Kidney epithelial cell (primary cell): ENCODE results near the gene PIGR. TPM values are rescaled to one million over a fixed set of nuclear protein-coding genes. Genes with fewer than 3 reads are reported as not detected.

Experiments used
- DNase-seq: peaks from one replicate; pipeline ENCODE4 v3.0.0-alpha.2; 2010; ENCODE audit warnings: low read depth
- H3K27me3 ChIP-seq: 2 replicates; pipeline ENCODE4 v1.6.0; 2011; ENCODE audit warnings: low read length; ENCODE audit not compliant: control insufficient read depth, insufficient read depth
- H3K36me3 ChIP-seq: 2 replicates; pipeline ENCODE4 v1.5.1; 2011; ENCODE audit warnings: low read length; ENCODE audit not compliant: control insufficient read depth, insufficient read depth
- H3K4me3 ChIP-seq: 2 replicates; pipeline ENCODE4 v1.5.1; 2011; ENCODE audit warnings: low read depth, mild to moderate bottlenecking, control low read depth, low read length
- CTCF ChIP-seq: IDR thresholded peaks from 2 replicates; pipeline ENCODE4 v1.5.1; 2011; ENCODE audit warnings: mild to moderate bottlenecking, moderate library complexity, low read length, control low read depth, inconsistent platforms; ENCODE audit not compliant: insufficient read depth, poor library complexity, severe bottlenecking
- total RNA-seq: library from RNA; depleted of rRNA; stranded (reverse); fragments of >200 nt; gene quantifications from 2 replicates; pipeline ENCODE4 v1.2.3, GENCODE V29; 2015

The PIGR gene
- total RNA-seq, 1 donor from 2014 or later = not detected

- H3K4me3 ChIP-seq = no peak overlapping the region
- no peak for DNase-seq
- H3K36me3 ChIP-seq = no peaks in the 10 kb centered on the region
- no peaks in the 10 kb centered on the region for H3K27me3 ChIP-seq
- no peak for TF ChIP-seq CTCF
Observed at GRCh38 chr1:206957639-206958038, 11.4 kb upstream of the PIGR start.

GRCh38 chr1:206955476-206956451 is 9.5 kb upstream of the PIGR start:
- no peaks in the 10 kb centered on the region for H3K27me3 ChIP-seq
- DNase-seq = no peak
- H3K36me3 ChIP-seq = no peaks in the 10 kb centered on the region
- TF ChIP-seq CTCF = no peak
- no peak overlapping the region for H3K4me3 ChIP-seq

- DNase-seq = no peak
- TF ChIP-seq CTCF = no peak
- H3K27me3 ChIP-seq = no peaks in the 10 kb centered on the region
- no peak overlapping the region for H3K4me3 ChIP-seq
- H3K36me3 ChIP-seq = no peaks in the 10 kb centered on the region
Observed at GRCh38 chr1:206954459-206955342, 8.4 kb upstream of the PIGR start.

GRCh38 chr1:206953626-206954025 is 7.4 kb upstream of the PIGR start:
- TF ChIP-seq CTCF = no peak
- no peak overlapping the region for H3K4me3 ChIP-seq

GRCh38 chr1:206953126-206953525 is 6.9 kb upstream of the PIGR start:
- no peaks in the 10 kb centered on the region for H3K36me3 ChIP-seq
- TF ChIP-seq CTCF = no peak
- no peak for DNase-seq
- H3K4me3 ChIP-seq = no peak overlapping the region
- H3K27me3 ChIP-seq = no peaks in the 10 kb centered on the region

More at GRCh38 chr1:206953626-206954025, 7.4 kb upstream of the PIGR start:
- H3K27me3 ChIP-seq = no peaks in the 10 kb centered on the region
- DNase-seq = no peak
- H3K36me3 ChIP-seq = no peaks in the 10 kb centered on the region
